Uterus (tissue), 4 donors: ENCODE measurements around the gene ARL6IP4. TPM values are rescaled to one million over a fixed set of nuclear protein-coding genes. Genes with fewer than 3 reads are reported as not detected.

Source experiments
- DNase-seq, 2 donors: peaks; one replicate each; pipeline ENCODE4 v3.0.0-alpha.2; 2019 to 2020
- H3K27ac ChIP-seq, 2 donors: fragments of 200-600 bp; sonication (generic); 1 replicate in 1 of 2; 2 replicates in 1 of 2; pipeline ENCODE4 v1.5.1; 2016 to 2018
- H3K27me3 ChIP-seq, 2 donors: fragments of 200-600 bp; sonication (generic); one replicate each; pipeline ENCODE4 v1.5.1; 2018 to 2019; ENCODE audit warnings: control low read depth in 1 of 2
- H3K36me3 ChIP-seq, 2 donors: fragments of 200-600 bp; sonication (generic); one replicate each; pipeline ENCODE4 v1.5.1; 2019; ENCODE audit warnings: control low read depth in 1 of 2
- H3K4me1 ChIP-seq, 2 donors: fragments of 200-600 bp; sonication (generic); one replicate each; pipeline ENCODE4 v1.5.1; 2018 to 2019; ENCODE audit warnings: control low read depth in 1 of 2
- H3K4me3 ChIP-seq, 2 donors: fragments of 200-600 bp; sonication (generic); 1 replicate in 1 of 2; 2 replicates in 1 of 2; pipeline ENCODE4 v1.5.1; 2018 to 2019; ENCODE audit warnings: mild to moderate bottlenecking in 1 of 2
- H3K9me3 ChIP-seq, 2 donors: fragments of 200-600 bp; sonication (generic); one replicate each; pipeline ENCODE4 v1.5.1; 2019; ENCODE audit warnings: control low read depth in 1 of 2
- POLR2A ChIP-seq, 2 donors: fragments of 450-650 bp; IDR thresholded peaks; one replicate each; pipeline ENCODE4 v1.6.1; 2016; ENCODE audit warnings: antibody characterized with exemption in 2 of 2, mild to moderate bottlenecking in 1 of 2, moderate library complexity in 1 of 2
- intact Hi-C: fragments of 100-400 bp; cut with DNase I; formaldehyde crosslinking; loops from one replicate; pipeline ENCODE4 v1.15.1; 2023; ENCODE audit warnings: low total_unique reads
- total RNA-seq, 4 donors: library from RNA; depleted of rRNA in 3 of 4; stranded (reverse); fragments of >200 nt in 3 of 4; gene quantifications; one replicate each; pipeline versions ENCODE4 v1.1.0 to v1.2.4, GENCODE V29; 2014 to 2023
- TF ChIP-seq, protein P1 (sequence below), 4 experiments: fragments of 200-600 bp in 2 of 4; fragments of 450-650 bp in 2 of 4; sonication (generic) in 2 of 4; IDR thresholded peaks; one replicate each; pipeline ENCODE4 v1.5.1; 2016 to 2019; ENCODE audit warnings: antibody characterized with exemption in 4 of 4, mild to moderate bottlenecking in 2 of 4, moderate library complexity in 1 of 4
- donor health status: DM: yes; HTN: yes; CAD: no.

Gene ARL6IP4
- total RNA-seq, 4 donors from 2014 or later: 85.9 to 314 (median 207) TPM

- H3K9me3 ChIP-seq: no peaks in the 10 kb centered on the region
- no peaks in the 10 kb centered on the region for H3K4me1 ChIP-seq
- no peaks in the 10 kb centered on the region for H3K36me3 ChIP-seq
- intact Hi-C loops: no loop called here
- no peak for DNase-seq
- H3K27ac ChIP-seq: no peak overlapping the region
- H3K4me3 ChIP-seq: no peak overlapping the region
- no peaks in the 10 kb centered on the region for H3K27me3 ChIP-seq
- TF ChIP-seq, protein P1, sequence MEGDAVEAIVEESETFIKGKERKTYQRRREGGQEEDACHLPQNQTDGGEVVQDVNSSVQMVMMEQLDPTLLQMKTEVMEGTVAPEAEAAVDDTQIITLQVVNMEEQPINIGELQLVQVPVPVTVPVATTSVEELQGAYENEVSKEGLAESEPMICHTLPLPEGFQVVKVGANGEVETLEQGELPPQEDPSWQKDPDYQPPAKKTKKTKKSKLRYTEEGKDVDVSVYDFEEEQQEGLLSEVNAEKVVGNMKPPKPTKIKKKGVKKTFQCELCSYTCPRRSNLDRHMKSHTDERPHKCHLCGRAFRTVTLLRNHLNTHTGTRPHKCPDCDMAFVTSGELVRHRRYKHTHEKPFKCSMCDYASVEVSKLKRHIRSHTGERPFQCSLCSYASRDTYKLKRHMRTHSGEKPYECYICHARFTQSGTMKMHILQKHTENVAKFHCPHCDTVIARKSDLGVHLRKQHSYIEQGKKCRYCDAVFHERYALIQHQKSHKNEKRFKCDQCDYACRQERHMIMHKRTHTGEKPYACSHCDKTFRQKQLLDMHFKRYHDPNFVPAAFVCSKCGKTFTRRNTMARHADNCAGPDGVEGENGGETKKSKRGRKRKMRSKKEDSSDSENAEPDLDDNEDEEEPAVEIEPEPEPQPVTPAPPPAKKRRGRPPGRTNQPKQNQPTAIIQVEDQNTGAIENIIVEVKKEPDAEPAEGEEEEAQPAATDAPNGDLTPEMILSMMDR (IDR thresholded peaks at IDR 0.05): no peak
- TF ChIP-seq POLR2A (IDR thresholded peaks at IDR 0.05): no peak
Observed at GRCh38 chr12:123005081-123005626, 24.7 kb downstream of the ARL6IP4 start.

- Histone ChIP-seq H3K9me3 (no peaks in the 10 kb centered on the region), H3K27ac (no peak overlapping the region), H3K4me3 (no peak overlapping the region), H3K36me3 (no peaks in the 10 kb centered on the region), H3K27me3 (no peaks in the 10 kb centered on the region), H3K4me1 (no peaks in the 10 kb centered on the region)
- DNase-seq: no peak
- TF ChIP-seq POLR2A (IDR thresholded peaks at IDR 0.05): no peak
- TF ChIP-seq, protein P1 (IDR thresholded peaks at IDR 0.05): no peak
- intact Hi-C loops: no loop called here
Observed at GRCh38 chr12:123006977-123007376, 26.5 kb downstream of the ARL6IP4 start.

DNA sequence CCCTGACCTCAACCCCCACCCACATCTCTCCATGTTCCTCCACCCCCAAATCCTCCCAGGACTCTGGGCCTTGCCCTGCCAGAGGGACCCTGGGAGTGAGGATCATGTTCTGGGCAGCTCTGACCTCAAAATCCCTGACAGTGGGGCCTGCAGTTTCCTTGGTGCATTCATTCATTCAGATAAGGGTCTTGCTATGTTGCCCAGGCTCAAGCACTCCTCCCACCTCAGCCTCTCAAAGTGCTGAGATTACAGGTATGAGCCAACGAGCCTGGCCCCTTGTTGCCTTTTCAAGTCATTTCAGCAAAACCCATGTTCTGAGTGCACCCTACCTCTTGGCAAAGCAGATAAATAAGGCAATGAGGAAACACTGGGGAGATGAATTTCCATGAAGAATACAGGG is 29.6 kb downstream of the ARL6IP4 start:
- TF ChIP-seq, protein P1 (IDR thresholded peaks at IDR 0.05): no peak
- no peak for TF ChIP-seq POLR2A (IDR thresholded peaks at IDR 0.05)
- H3K4me3 ChIP-seq: no peak overlapping the region
- no peaks in the 10 kb centered on the region for H3K36me3 ChIP-seq
- no peaks in the 10 kb centered on the region for H3K9me3 ChIP-seq
- no peaks in the 10 kb centered on the region for H3K4me1 ChIP-seq
- H3K27me3 ChIP-seq: no peaks in the 10 kb centered on the region
- DNase-seq: no peak
- H3K27ac ChIP-seq: no peak overlapping the region
- intact Hi-C loops: no loop called here

DNA sequence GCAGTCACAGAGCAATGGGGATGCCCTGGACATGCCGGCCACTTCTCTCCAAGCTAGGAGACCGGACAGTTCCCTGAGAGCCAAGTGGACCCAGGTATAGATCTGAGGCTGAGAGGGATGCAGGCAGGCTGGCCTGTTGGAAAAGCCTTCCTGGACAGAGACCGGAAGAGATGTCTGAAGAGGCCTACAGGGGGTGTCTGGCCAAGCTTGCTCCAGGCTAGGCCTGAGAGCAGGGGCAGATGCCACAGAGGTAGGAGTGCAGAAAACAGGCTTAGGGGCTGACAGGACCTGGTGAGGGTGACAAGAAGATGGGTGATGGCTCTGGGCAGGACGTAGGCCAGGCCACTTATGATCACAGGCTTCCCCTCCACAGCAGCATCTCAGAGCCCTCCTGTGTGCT is 30.2 kb downstream of the ARL6IP4 start:
- TF ChIP-seq, protein P1 (IDR thresholded peaks at IDR 0.05): no peak
- TF ChIP-seq POLR2A (IDR thresholded peaks at IDR 0.05): no peak
- H3K36me3 ChIP-seq: no peaks in the 10 kb centered on the region
- no peak overlapping the region for H3K27ac ChIP-seq
- no peaks in the 10 kb centered on the region for H3K4me1 ChIP-seq
- no peaks in the 10 kb centered on the region for H3K9me3 ChIP-seq
- DNase-seq: no peak
- no peaks in the 10 kb centered on the region for H3K27me3 ChIP-seq
- no peak overlapping the region for H3K4me3 ChIP-seq
- intact Hi-C loops: no loop called here

DNA sequence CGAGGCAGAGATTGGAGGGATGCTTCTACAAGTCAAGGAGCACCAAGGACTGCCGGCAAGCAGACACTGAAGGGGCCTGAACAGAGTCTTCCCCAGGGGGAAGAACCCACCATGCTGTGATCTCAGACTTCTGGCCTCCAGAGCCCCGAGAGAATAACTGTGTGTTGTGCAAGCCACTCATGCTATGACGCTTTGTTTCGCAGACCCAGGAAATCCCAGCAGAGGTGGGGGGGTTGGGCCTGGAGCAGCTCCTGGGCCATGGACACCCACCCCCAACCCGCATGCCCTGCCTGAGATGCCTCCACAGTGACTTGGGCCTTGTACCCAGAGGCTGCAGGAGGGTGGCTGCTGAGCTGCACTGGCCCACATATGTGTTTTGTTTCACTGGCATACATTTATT is 31.2 kb downstream of the ARL6IP4 start:
- Histone ChIP-seq H3K27ac (no peak overlapping the region), H3K4me3 (no peak overlapping the region), H3K27me3 (no peaks in the 10 kb centered on the region), H3K36me3 (no peaks in the 10 kb centered on the region), H3K4me1 (no peaks in the 10 kb centered on the region), H3K9me3 (no peaks in the 10 kb centered on the region)
- TF ChIP-seq POLR2A (IDR thresholded peaks at IDR 0.05): no peak
- TF ChIP-seq, protein P1 (IDR thresholded peaks at IDR 0.05): no peak
- no peak for DNase-seq
- intact Hi-C loops: no loop called here
